CD4-positive, alpha-beta T cell treated with Interleukin-1 beta for 1 hour (primary cell): ENCODE measurements around the gene LCNL1.

Source experiments
- DNase-seq, 2 donors: peaks; one replicate each; pipeline ENCODE4 v3.0.0-alpha.2; 2020 to 2022

The LCNL1 gene

GRCh38 chr9:136977223-136977622 is 5.6 kb upstream of the LCNL1 start, which contains the start of gene PTGDS:
TSS of gene PTGDS (plus strand) at chr9:136977504. CDS start at chr9:136977579, 75 bp downstream.
- no peak for DNase-seq

- DNase-seq, result no peak
These were observed 5.1 kb upstream of the LCNL1 start for GRCh38 chr9:136977649-136978072.

- DNase-seq, result peak; percentile 71 to 72
These were observed 4.5 kb upstream of the LCNL1 start for GRCh38 chr9:136978073-136978864.

GRCh38 chr9:136978865-136979544 is 3.8 kb upstream of the LCNL1 start:
- no peak for DNase-seq

GRCh38 chr9:136979769-136980587 is 2.8 kb upstream of the LCNL1 start:
- no peak for DNase-seq

GRCh38 chr9:136980669-136981478 is 1.9 kb upstream of the LCNL1 start:
- DNase-seq, result no peak

- no peak for DNase-seq
These were observed 1.1 kb upstream of the LCNL1 start for GRCh38 chr9:136981588-136982231.

- DNase-seq, result no peak
These were observed 374 bp downstream of the LCNL1 start for GRCh38 chr9:136983167-136983566.

GRCh38 chr9:136983656-136984314 is 992 bp downstream of the LCNL1 start:
- no peak for DNase-seq

GRCh38 chr9:136984464-136985026 is 1.8 kb downstream of the LCNL1 start:
- DNase-seq, result no peak

GRCh38 chr9:136985027-136985602 is 2.3 kb downstream of the LCNL1 start:
- DNase-seq, result no peak

- DNase-seq, result no peak
These were observed 3.1 kb downstream of the LCNL1 start for GRCh38 chr9:136985853-136986252.

GRCh38 chr9:136988872-136989271 is 6.1 kb downstream of the LCNL1 start:
- no peak for DNase-seq

GRCh38 chr9:136990242-136990911 is 7.6 kb downstream of the LCNL1 start:
- DNase-seq, result no peak

- DNase-seq, result peak; percentile 94
These were observed 9.4 kb downstream of the LCNL1 start, which contains the start of gene PAXX for GRCh38 chr9:136991993-136992818. TSS of gene PAXX (plus strand) at chr9:136992422. CDS start at chr9:136992444, 22 bp downstream.

GRCh38 chr9:136992819-136993369 is 10.1 kb downstream of the LCNL1 start:
- no peak for DNase-seq

GRCh38 chr9:136994180-136994887 is 11.5 kb downstream of the LCNL1 start:
- no peak for DNase-seq

GRCh38 chr9:136994888-136995230 is 12.1 kb downstream of the LCNL1 start:
- DNase-seq, result no peak
